Urothelium cell line (cell line): ENCODE results near the gene SERPINA1.
A peak's percentile ranks its signal among the peaks of the same experiment; 100 is the strongest.
"Not testable (repeated sequence)": the region's sequence is repeated elsewhere in the genome, so short reads cannot be mapped to it uniquely, and the experiment has no call there.

ENCODE experiments used
- DNase-seq: peaks from one replicate; pipeline ENCODE4 v3.0.0; 2011; ENCODE audit warnings: low spot score, mixed read lengths
- FAIRE-seq: peaks from 2 replicates; lab custom pipeline; 2011; peaks lifted over from hg19 to GRCh38; lab: Jason Lieb, UNC

The SERPINA1 gene

DNA sequence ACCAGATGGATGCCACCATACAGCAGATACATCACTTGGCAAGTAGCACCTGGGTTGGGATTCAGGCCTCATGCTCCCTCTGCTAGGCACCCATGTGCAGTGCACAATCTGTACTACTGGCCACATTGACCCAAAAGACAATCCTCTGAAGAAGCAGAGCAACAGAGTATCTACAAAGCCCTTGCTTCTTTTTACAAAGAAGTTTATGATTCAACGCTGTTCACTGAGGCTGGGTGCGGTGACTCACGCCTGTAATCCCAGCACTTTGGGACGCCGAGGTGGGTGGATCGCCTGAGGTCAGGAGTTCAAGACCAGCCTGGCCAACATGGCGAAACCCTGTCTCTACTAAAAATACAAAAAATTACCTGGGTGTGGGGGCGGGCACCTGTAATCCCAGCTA, 34.2 kb downstream of the SERPINA1 start:
- not testable (repeated sequence) for DNase-seq, FAIRE-seq

DNA sequence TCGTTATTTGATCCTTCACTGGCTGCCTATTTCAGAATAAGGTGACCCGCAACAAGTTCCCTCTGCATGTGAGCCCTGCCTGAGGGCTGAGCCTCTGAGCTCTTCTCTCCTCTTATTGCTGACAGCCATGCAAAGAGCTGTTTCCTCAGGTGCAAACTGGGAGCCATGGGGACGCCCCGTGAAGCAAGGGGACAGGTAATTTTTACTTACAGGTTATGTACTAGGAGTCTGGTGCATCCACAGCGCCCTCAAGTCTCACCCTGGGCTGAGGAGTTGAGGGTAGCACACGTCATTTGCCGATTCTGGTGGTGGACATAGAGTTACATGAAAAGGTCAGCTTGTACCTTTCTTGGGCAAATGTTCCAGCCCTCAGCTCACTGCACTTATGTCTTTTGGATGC, 39.1 kb downstream of the SERPINA1 start:
- FAIRE-seq (no peak), DNase-seq (no peak)

DNA sequence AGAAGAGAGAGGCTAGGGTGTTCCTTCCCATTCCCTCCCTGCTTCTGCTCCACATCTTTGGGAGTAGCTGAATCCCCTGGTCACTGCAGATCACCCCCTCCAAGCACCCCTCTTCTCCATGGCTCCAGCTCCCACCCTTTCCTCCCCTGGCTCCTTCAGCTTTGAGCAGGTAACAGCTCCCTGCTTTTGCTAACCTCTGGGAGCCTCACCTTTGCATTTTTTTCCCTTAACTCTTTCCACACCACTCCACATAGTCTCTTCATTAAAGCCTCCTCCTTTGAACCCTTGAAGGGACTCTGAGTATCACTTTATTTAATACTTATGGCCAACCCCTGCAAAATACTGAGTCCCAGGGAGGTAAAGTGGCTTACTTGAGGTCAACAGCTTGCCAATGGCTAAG, 39.6 kb downstream of the SERPINA1 start:
- FAIRE-seq (no peak), DNase-seq (no peak)

DNA sequence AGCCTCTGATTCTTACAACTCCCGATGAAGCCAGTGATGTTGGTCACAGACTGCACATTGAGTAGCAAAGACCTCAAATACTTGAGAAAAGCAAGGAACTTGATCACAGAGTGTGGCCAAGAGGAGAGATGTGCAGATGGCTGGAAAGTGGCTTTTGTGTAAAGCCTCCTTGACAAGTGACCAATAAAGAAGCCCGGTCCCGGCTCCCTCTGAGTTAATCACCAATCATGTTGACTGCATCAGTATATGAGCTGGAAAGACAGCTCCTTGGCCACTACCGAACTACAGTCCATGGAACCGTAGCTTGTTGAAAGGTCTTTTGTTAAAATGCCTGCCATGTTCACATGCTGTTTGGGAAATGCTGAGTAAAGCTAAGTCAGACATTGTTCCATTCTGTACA, 41.6 kb downstream of the SERPINA1 start:
- no peak for FAIRE-seq
- DNase-seq = no peak

DNA sequence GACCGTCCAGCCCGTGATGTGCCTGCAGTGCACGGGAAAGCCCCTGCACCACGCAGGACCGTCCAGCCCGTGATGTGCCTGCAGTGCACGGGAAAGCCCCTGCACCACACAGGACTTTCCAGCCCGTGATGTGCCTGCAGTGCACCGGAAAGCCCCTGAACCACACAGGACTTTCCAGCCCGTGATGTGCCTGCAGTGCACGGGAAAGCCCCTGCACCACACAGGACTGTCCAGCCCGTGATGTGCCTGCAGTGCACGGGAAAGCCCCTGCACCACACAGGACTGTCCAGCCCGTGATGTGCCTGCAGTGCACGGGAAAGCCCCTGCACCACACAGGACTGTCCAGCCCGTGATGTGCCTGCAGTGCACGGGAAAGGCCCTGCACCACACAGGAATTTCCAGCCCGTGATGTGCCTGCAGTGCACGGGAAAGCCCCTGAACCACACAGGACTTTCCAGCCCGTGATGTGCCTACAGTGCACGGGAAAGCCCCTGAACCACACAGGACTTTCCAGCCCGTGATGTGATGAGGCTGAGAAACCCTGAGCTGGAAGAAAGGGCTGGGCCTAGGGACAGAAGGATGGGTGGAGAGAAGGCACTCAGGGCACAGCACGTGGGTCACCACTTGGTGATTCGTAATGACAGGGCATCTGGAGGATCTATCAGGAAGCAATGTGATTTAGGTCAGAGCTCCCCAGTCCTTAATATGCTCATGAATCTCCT, 42.2 kb downstream of the SERPINA1 start:
- DNase-seq, FAIRE-seq: not testable (repeated sequence)

DNA sequence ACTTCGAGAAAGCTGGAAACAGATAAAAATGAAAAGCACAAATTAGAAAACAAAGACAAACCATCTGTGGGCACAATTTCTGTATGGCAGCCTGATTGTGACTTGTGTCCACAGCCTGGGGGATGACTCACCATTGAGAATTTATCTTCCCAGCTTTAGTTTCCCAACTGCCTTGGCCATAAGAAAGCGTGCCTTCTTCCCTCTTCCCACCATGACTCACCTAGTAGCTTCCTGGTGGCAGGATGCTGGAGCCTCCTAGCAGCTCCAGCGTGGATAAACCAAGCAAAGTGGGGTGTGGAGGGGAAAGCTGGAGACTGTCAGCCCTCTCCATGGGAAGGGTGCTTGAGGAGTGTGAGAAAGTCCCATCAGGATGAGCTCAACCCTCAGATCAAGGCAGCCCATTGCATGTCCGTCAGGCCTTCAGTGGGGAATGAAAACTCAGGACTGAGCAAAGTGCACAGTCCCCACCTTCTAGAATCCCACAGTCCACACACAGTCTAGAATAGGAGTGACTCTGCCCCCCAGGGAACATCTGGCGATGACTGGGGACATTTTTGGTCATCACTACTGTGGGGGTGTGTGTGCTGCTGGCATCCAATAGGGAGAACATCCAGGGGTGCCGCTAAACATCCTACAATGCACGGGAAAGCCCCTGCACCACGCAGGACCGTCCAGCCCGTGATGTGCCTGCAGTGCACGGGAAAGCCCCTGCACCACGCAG, 42.9 kb downstream of the SERPINA1 start:
- DNase-seq (peak; percentile 77), FAIRE-seq (no peak)

DNA sequence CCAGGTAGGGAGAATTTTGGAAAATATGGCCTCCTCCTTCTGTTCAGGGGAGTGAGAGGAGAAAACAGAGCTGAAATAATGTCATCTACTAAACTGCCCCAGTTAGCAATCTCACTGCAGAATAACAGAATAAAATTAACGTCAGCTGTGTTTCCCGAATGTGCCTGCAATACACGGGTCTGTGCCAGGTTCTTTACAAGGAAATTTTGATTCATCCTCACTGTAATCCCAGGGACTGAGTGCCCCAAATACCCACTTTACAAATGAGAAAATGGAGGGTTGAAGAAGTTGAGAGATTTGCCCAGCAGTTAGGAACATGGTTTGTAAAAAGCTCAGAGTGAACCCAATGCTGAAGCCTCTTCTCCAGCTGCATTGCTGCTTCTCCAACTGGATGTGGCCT, 44.0 kb downstream of the SERPINA1 start:
- DNase-seq = no peak
- no peak for FAIRE-seq

DNA sequence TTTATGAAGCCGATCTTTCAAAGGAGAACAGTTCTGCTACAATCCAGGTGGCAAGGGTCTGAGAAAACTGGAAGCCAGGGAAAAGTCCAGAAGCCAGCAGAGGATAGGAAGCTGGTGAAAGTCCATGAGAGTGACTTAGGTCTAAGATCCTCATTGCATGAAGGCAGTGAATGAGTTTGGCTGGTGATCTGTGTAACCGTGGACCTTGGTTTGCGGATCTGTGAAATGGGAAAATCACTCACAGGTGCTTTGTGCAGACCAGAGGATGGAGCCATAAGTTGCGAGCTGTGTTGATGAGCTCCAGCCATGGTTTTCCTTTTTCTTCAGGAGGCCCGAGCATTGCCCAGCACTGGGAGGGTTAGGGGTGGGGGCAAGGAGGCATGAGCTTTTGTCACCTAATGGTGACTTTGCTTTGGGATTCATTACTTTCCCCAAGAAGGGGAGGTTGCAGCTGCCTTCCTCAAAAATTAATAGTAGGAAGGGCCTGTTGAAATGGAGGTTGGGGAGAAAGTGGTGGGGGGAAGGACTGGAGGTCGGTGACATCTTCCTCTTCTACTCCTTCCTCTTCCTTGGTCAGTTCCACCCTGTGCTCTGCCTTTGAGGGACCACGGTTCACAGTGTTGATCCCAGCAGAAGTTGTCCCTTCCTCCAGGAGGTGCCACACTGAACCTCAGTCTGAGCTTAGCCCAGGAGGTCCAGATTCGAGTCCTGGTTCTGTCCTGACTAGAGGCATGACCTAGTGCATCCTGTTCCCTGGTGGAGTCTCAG, 45.0 kb downstream of the SERPINA1 start:
- FAIRE-seq (no peak), DNase-seq (no peak)

DNA sequence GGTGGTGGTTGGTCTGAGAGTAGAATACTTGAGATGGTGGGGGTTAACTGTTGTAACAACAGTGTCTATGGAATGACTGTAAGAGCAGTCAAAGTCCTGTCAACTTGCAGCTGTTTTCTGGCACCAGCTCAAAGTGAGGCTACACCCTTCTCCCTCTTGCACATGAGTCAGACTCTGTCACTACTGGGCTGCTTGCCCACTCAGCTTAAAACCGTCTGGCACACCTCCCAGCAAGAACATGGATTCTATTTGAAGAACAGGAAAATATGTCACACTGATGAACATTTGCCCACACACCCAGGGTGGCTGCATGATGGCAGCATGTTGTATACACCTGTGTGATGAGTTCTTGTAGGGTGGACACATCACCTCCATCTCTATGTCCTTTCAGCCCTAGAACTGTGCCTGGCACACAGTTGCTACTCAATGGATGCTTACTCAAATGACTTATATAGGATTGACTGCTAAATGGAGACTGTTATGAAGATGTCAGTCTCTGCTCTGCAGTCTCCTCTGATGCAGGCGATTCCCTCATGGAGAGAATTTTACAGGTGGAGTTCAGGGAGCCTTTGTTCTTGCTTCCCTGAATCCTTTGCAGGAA, 46.0 kb downstream of the SERPINA1 start:
- FAIRE-seq (no peak), DNase-seq (peak; percentile 82)

DNA sequence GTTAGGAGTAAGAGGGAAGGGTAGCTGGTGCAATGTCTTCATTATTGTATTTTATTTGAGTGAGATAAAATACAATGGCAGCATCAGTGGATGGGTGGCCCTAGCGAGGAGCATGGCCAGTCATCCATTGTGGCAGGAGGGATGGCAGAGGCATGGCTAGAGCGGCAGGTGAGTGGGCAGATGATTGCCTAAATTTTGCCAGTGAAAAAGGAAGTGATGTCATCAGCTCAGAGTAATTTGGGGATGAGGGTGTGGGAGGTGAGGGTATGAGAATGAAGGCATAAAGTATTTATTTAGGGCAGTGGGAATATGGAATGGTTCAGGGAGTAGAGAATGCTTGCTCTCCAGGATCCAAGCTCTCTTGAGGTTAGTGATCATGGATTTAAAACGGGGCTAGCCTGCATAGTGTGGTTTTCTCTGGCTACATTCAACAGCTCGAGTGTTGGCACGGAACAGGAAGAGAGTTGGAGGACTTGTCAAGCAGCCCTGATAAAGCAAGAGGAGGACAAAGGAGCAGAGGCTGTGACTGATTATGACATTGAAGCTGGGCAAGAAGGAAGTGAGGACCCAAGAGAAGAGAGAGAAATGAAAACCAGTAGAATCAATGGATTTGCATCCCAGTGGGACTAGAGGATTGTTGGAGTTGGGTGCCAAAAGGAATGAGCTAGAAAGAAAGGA, 46.6 kb downstream of the SERPINA1 start:
- DNase-seq (no peak), FAIRE-seq (no peak)

DNA sequence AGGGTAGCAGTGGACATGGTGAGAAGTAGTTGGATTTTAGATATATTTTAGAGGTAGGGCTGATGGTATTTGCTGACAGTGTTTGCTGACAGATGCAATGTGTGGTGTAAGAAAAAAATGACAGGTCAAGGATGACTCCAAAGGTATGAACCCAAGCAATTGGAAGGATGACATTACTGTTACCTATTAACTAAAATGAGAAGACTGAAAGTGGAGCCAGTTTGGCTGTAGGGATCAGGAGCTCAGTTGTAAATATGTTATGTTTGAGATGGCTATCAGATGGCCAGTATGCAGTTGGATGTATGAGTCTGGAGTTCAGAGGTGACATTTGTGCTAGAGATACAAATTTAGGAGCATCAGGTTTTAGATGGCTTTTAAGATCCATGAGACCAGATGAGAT, 47.9 kb downstream of the SERPINA1 start:
- no peak for DNase-seq
- no peak for FAIRE-seq

DNA sequence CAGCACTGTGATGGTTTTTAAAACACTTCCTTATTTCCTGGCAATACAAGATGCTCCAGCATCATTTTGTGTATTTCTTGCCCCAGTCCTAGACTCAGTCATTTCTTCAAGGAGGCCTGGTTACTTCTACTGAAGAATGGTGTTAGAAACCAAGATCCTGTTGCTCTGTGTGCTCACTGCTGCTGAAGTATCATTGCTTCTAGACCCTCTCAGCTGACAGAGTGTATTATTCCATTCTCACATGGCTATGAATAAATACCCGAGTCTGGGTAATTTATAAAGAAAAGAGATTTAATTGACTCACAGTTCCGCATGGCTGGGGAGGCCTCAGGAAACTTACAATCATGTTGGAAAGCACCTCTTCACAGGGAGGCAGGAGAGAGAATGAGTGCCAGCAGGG, 50.4 kb downstream of the SERPINA1 start:
- FAIRE-seq (no peak), DNase-seq (no peak)

DNA sequence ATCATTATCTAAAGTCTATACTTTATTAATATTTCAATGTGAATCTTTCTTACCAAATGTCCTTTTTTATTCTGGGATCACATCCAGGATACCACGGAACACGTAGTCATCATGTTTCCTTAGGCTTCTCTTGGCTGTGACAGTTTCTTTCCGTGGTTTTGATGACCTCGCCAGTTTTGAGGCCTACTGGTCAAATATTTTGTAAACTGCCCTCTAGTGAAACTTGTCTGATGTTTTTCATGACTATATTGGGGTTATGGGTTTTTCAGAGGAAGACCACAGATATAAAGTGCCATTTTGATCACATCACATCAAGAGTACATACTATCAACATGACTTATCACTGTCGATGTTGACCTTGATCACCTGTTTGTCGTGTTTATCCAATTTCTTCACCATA, 51.1 kb downstream of the SERPINA1 start:
- FAIRE-seq = no peak
- DNase-seq = no peak

DNA sequence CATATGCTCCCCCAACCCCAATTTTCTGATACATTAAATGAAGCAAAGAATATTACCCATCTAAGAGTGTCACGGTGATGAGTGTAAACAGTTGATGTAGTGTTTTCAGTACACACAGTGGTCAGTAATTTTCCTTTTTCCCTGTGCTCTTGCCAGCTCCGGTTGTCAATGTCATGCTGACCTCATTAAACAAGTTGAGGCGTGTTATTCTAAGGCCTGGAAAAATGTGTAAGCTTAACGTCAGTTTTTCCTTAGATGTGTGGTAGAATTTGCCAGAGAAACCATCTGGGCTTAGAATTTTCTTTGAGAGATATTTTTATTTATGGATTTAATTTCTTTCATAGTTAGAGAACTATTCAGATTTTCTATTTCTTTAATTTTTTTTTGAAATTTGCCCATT, 53.5 kb downstream of the SERPINA1 start:
- FAIRE-seq (no peak), DNase-seq (no peak)

DNA sequence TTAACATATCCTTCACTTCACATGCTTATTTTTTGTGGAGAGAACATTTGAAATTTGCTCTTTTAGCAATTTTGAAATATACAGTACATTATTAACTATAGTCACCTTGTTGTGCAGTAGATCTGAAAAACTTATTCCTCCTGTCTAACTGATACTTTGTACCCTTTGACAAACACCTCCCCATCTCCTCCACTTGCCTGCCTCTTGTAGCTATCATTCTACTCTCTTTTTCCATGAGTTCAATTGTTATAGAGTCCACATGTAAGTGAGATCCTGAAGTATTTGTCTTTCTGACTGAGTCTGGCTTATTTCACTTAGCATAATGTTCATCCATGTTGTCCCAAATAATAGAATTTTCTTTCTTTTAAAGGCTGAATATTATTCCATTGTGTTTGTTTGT, 55.8 kb downstream of the SERPINA1 start:
- FAIRE-seq = no peak
- DNase-seq = no peak

DNA sequence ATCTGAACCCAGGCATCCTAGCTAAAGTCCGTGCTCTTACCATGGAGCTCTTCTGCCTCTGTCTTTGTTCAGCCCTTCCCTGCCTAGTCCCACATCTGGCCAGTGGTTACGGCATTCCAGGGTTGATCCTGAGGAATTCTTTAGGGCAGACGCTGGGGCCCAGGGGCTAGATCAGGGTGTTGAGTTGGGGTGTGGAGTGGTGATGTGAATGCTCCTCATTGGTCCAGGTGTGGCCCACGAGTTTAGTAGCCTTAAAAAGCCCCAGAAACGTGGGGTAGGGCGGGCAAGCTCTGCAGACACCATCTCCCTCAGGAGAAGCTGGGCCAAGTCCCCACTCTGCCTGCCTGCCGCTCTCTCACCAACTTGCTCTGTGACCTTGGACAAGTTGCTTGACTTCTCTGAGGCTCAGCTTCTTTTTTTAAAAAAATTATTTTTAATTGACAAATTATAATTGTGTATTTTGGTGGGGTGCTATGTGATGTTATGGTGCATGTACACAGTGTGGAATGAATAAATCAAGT, 56.3 kb downstream of the SERPINA1 start:
- FAIRE-seq (no peak), DNase-seq (no peak)

DNA sequence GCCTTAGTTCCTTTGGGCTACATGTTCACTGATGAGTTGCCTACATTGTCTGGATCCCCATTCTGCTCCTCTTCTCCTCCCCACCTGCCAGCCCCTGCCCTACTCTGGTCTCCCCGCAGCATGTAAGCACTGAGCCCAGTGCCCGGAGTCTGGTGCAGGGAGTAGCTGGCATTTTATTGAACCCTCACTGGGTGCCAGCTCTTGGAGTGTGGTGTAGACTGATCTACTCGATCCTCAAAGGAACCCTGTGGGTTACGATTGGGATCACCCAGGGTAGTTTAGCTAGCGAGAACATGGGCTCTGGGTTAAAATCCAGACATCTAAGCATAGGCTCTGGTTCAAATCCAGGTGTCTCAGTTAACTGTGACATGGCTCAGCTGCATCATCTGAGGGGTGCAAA, 56.9 kb downstream of the SERPINA1 start:
- DNase-seq = no peak
- FAIRE-seq = no peak

DNA sequence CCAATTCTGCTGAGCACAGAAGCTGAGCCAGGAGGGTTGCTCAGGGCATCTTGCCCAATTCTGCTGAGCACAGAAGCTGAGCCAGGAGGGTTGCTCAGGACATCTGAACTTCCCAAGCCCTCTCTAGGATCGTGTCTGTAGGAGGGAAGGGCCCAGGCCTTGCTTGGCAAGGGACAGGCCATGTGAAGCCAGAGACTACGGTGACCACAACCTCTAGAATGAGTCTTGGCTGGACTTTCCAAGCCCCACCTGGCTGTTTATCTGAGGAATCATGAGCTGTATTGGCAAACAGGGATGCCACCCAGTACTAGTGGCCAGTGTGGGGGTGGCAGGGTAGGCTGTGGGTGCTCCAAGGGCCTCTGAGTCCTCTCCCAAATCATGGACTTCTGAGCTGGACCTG, 57.5 kb downstream of the SERPINA1 start:
- no peak for FAIRE-seq
- no peak for DNase-seq

DNA sequence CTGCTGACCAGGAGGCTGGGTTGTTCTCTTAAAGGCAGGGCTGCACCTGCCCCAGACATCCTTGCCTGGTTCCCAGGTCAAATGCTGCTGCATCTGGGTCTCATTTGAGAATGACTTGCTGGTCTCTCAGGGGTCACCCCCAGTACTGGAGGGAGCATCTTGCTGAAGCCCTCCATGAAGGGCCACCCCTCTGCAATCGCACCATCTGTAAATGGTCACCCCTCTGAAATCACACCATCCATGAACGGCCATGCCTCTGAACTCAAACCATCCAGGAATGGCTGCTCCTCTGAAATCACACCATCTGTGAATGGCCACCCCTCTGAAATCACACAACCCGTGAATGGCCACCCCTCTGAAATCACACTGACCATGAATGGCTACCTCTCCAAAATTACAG, 58.0 kb downstream of the SERPINA1 start:
- DNase-seq (no peak), FAIRE-seq (no peak)

DNA sequence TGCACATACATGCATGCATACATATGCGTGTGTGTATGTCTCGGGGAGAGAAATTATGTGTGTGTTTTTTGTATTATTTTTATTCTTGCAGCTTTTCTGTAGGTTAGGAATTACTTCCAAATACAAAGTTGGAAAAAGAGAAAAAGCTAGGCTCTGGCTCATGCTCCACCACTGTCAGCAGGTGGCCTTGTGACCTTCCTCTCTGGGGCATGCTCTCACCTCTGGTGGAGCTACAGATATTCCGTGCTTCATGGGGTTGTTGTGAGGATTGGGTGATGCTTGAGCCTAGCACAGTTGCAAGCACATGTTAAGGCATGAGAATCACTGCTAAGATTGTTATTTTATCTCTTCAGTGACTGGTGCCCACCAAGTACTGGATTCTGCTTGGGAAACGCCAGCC, 58.5 kb downstream of the SERPINA1 start:
- FAIRE-seq (no peak), DNase-seq (no peak)

DNA sequence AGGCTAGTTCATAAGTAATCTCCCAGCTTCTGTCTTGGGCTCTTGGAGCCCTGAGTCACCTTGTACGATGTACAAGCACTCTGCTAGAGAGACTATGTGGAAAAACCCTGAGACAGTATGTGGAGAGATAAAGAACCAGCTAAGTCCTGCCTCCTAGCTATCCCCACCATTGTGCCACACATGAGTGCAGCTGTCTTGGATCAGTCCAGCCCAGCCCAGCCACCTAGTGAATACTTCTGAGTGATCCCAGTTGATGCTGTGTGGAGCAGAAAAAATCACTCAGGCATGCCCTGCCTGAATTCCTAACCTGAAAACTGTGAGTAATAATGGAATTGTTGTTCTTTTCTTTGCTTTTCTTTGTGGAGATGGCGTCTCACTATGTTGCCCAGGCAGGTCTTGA, 60.2 kb downstream of the SERPINA1 start:
- FAIRE-seq (no peak), DNase-seq (no peak)
